Peyer's patch (tissue), 4 donors: ENCODE results near the gene HDX. TPM values are rescaled to one million over a fixed set of nuclear protein-coding genes. Genes with fewer than 3 reads are reported as not detected.
"Not testable (repeated sequence)": the region's sequence is repeated elsewhere in the genome, so short reads cannot be mapped to it uniquely, and the experiment has no call there.

Experiments used
- DNase-seq, 3 donors: peaks; one replicate each; pipeline ENCODE4 v3.0.0-alpha.2; 2017 to 2019
- H3K27ac ChIP-seq, 4 donors: fragments of 200-600 bp; sonication (generic); one replicate each; pipeline ENCODE4 v1.5.1; 2016 to 2019
- H3K27me3 ChIP-seq, 2 donors: fragments of 200-600 bp; sonication (generic); one replicate each; pipeline ENCODE4 v1.5.1; 2019
- H3K36me3 ChIP-seq, 3 donors: fragments of 200-600 bp; sonication (generic); one replicate each; pipeline ENCODE4 v1.5.1; 2016 to 2019
- H3K4me1 ChIP-seq, 4 donors: fragments of 200-600 bp; sonication (generic); one replicate each; pipeline ENCODE4 v1.5.1; 2016 to 2019
- H3K4me3 ChIP-seq, 4 donors: fragments of 200-600 bp; sonication (generic); 1 replicate in 3 of 4; 2 replicates in 1 of 4; pipeline ENCODE4 v1.5.1; 2016 to 2019; ENCODE audit warnings: mild to moderate bottlenecking in 1 of 4
- H3K9me3 ChIP-seq, 4 donors: fragments of 200-600 bp; sonication (generic); one replicate each; pipeline ENCODE4 v1.5.1; 2016 to 2019; ENCODE audit warnings: mild to moderate bottlenecking in 1 of 4
- POLR2A ChIP-seq, 2 donors: fragments of 450-650 bp; IDR thresholded peaks; one replicate each; pipeline ENCODE4 v1.5.1; 2017; ENCODE audit warnings: antibody characterized with exemption in 2 of 2, mild to moderate bottlenecking in 2 of 2, moderate library complexity in 2 of 2
- small RNA-seq, 2 donors: library from RNA; depleted of rRNA; stranded (forward); fragments of <200 nt; gene quantifications; one replicate each; pipeline ENCODE3, GENCODE V24; 2016
- total RNA-seq, 4 donors: library from RNA; depleted of rRNA; stranded (reverse); fragments of >200 nt; gene quantifications; one replicate each; pipeline ENCODE4 v1.1.0, GENCODE V29; 2016
- TF ChIP-seq, protein P1 (sequence below), 6 experiments: fragments of 450-650 bp in 4 of 6; fragments of 200-600 bp in 2 of 6; sonication (generic) in 1 of 6; IDR thresholded peaks; one replicate each; pipeline ENCODE4 v1.5.1; 2017 to 2019; ENCODE audit warnings: antibody characterized with exemption in 6 of 6, mild to moderate bottlenecking in 3 of 6, moderate library complexity in 1 of 6

Gene HDX
- total RNA-seq, 4 donors from 2014 or later = 3.0 to 3.3 (median 3.3) TPM

GRCh38 chrX:84318661-84319060 lies 183.6 kb downstream of the HDX start:
- Histone ChIP-seq H3K36me3 (no peaks in the 10 kb centered on the region), H3K9me3 (no peaks in the 10 kb centered on the region), H3K27ac (no peak overlapping the region), H3K4me1 (no peaks in the 10 kb centered on the region), H3K4me3 (no peak overlapping the region), H3K27me3 (no peaks in the 10 kb centered on the region)
- TF ChIP-seq, protein P1, sequence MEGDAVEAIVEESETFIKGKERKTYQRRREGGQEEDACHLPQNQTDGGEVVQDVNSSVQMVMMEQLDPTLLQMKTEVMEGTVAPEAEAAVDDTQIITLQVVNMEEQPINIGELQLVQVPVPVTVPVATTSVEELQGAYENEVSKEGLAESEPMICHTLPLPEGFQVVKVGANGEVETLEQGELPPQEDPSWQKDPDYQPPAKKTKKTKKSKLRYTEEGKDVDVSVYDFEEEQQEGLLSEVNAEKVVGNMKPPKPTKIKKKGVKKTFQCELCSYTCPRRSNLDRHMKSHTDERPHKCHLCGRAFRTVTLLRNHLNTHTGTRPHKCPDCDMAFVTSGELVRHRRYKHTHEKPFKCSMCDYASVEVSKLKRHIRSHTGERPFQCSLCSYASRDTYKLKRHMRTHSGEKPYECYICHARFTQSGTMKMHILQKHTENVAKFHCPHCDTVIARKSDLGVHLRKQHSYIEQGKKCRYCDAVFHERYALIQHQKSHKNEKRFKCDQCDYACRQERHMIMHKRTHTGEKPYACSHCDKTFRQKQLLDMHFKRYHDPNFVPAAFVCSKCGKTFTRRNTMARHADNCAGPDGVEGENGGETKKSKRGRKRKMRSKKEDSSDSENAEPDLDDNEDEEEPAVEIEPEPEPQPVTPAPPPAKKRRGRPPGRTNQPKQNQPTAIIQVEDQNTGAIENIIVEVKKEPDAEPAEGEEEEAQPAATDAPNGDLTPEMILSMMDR (IDR thresholded peaks at IDR 0.05) = no peak
- TF ChIP-seq POLR2A (IDR thresholded peaks at IDR 0.05) = no peak
- DNase-seq = no peak

- not testable (repeated sequence) for H3K36me3 ChIP-seq, H3K27me3 ChIP-seq, H3K4me1 ChIP-seq, DNase-seq, H3K4me3 ChIP-seq, H3K9me3 ChIP-seq, H3K27ac ChIP-seq
These were observed 186.3 kb downstream of the HDX start for GRCh38 chrX:84315946-84316345.

Small RNA genes lying within 50 kb of the gene (small RNA-seq; reads per million reads assigned to genes)
- gene AL450471.1 = 0 reads per million in 2 donors
